GM10847 (cell line): Measurements from ENCODE around the gene CDC73.

Experiments
- POLR2A ChIP-seq: IDR thresholded peaks from 2 replicates; pipeline ENCODE4 v1.6.1; 2011; ENCODE audit not compliant: insufficient read length; ENCODE audit errors: extremely low read depth

The CDC73 gene

DNA sequence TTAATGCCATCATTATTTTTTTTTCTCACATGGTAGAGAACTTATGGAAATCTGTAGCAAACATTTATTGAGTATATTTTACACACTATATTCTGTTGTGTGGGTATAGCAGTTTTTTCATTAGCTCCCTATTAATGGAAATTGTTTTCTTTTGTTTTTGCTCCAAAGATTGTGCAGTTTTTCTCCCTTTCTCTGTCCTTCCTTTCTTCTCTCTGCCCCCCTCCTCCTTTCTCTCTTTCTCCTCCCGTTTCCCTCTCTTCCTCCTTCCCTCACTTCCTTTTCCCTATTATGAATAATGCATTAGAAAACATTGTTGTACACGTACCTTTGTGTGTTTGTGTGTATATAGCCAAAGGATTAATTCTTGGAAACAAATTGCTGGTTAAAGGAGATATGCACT lies 20.6 kb downstream of the CDC73 start:
- no peak for TF ChIP-seq POLR2A

DNA sequence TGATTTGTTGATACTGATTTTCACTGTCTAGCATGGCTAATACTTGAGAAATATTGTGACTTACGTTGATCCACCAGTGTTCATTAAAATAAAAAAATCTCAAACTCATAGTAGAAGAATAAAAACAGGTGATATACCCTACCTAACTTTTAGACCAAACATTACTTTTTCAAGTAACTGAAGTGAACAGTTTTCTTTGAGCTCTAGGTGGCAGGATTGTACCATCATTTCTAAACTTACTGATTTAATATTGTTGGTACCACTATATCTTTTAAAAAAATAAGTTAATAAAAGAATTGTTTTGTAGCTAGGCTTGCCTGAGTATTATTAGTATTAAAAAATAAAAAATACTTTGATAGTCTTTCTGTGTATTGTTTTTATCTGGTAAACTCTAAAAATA lies 21.5 kb downstream of the CDC73 start:
- TF ChIP-seq POLR2A = no peak

GRCh38 chr1:193144361-193144938 lies 22.6 kb downstream of the CDC73 start:
- no peak for TF ChIP-seq POLR2A

- TF ChIP-seq POLR2A = no peak
Observed at GRCh38 chr1:193144999-193145398, 23.2 kb downstream of the CDC73 start.

GRCh38 chr1:193156117-193156821 lies 34.4 kb downstream of the CDC73 start:
- TF ChIP-seq POLR2A = no peak

GRCh38 chr1:193156822-193157142 lies 35.0 kb downstream of the CDC73 start:
- TF ChIP-seq POLR2A = no peak

DNA sequence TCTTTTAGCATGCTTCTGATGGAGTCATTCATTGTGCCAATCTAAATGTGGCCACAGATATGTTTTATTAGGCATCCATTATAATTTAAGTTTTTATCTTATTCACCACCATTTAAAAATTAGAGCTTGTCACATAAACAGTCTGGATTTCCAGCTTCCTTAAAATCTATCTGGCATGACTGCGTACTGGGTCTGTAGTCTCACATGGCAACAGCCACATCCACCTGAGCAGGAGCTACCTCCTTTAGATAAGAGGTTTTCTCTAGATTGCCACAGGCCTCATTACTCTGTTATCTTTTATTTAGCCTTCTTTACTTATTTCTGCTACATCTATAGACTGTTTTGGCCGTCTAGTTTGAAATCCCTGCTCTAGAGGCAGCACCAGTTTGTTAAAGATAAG lies 35.5 kb downstream of the CDC73 start:
- TF ChIP-seq POLR2A = no peak

DNA sequence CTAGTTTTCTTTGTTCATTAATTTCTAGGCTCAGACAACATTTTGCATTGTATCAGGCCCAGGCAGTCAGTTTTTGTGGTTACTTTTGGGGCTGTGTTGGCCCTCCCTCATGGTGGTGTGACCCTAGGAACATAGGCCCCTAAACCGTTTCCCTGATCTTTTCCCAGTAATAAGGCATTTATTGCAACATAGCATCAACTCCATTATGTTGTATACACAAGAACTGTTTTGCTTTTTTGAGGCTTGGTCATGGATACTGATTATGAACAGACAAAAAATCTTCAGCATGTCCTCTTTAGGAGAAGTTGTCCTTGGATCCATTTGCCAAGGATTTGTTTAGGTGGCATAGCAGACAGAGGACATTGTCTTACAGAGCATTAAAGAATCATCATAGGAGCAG lies 54.3 kb downstream of the CDC73 start:
- no peak for TF ChIP-seq POLR2A

GRCh38 chr1:193176788-193177187 lies 55.0 kb downstream of the CDC73 start:
- no peak for TF ChIP-seq POLR2A

GRCh38 chr1:193179094-193179493 lies 57.3 kb downstream of the CDC73 start:
- TF ChIP-seq POLR2A = no peak

DNA sequence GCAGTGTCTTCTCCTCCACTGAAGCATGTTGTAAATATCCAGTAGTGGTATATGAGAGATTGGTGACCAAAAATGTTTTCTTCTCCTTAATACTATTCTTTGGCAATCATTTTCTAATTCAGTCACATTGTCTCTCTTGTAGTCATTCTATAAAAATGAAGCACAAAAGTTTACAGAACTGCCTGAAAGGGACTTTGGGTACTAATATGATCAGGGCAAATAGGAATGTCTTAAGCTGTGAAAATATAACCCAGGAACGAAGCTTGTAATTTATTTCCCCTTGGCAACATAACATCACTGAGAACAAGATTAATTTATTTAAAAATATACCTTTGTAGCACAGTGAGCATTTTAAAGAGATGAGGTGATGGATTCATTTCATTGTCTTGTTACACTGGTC lies 59.7 kb downstream of the CDC73 start:
- TF ChIP-seq POLR2A = no peak

DNA sequence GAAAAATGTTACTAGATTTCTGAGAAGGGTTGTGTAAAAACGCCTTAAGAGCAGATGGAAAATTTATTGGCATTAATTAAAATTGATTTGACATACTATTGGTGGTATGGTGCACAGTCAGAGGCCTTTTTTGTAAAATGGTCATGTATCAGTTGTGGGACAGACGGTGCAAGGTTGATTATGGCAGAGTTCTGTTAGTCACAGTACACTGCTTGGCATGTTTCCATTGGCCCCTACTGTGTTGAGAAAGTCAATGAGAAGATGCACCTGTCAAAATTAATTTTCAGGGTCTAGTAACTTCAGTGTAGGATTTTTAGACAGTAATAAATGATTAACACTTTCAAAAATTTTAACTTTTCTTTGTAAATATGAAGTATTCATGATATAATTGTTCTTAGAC lies 60.2 kb downstream of the CDC73 start:
- no peak for TF ChIP-seq POLR2A

DNA sequence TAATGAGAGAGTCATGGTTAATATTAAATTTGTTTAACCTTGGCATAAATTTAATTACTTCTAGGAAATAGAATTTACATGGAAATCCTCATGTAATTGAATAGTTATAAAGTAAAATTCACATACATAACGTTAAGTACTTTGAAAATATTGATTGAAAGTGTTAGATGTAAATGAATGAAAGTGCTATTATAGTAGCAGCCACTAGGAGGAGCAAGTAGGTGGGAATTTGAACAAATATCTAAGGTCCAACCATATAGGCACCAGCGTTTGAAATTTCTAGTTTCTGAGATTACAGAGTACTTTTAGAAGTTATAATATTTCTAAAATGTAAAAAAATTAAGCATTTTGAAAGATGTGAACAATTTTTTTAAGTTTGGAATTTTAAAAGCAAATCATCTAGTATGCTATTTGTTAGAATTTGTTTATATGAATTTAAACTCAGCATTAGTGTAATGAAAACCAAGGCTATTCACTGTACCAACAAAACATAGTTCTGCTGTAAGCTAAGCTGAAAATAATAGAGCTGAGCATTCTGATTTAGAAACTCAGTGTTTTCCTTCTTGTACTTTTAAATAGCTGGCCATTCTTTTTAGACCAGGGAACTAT lies 61.3 kb downstream of the CDC73 start:
- TF ChIP-seq POLR2A = no peak

- no peak for TF ChIP-seq POLR2A
Observed at GRCh38 chr1:193184776-193185175, 62.9 kb downstream of the CDC73 start.

- TF ChIP-seq POLR2A = no peak
Observed at GRCh38 chr1:193185211-193185610, 63.4 kb downstream of the CDC73 start.

GRCh38 chr1:193185901-193186731 lies 64.3 kb downstream of the CDC73 start, which contains the start of gene B3GALT2:
Gene B3GALT2 (minus strand): TSS chr1:193186613. CDS start chr1:193181562, 5,051 bp downstream.
- no peak for TF ChIP-seq POLR2A

DNA sequence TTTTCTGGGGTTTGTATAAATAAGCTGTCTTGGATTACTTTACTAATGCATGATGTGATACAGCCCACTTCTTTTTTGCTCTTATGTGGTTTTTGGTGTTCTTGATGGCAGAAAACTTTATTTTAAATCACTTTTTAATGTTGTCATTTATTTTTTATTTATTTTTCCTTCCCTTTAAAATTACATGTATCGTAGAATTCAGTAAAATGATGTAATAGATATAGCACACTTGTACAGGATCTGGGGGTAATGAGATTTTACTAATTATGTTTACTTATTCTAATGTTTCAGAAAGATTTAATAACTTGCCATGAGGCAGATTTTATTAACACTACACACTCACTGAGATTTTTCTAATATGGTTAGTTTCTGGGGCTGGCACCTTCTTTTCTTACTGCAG lies 65.3 kb downstream of the CDC73 start:
- TF ChIP-seq POLR2A = no peak
